Small intestine (tissue), 7 donors: ENCODE results near the gene TCFL5. TPM values are rescaled to one million over a fixed set of nuclear protein-coding genes. Genes with fewer than 3 reads are reported as not detected.

Source experiments
- DNase-seq, 2 donors: peaks; one replicate each; pipeline versions ENCODE4 v3.0.0 to v3.0.0-alpha.2; 2013
- FAIRE-seq: peaks from 2 replicates; lab custom pipeline; 2012; peaks lifted over from hg19 to GRCh38; lab: Jason Lieb, UNC
- H3K27ac ChIP-seq, 3 donors: one replicate each; pipeline ENCODE4 v1.5.1; 2013; ENCODE audit warnings: low read length in 2 of 3, mild to moderate bottlenecking in 2 of 3, control low read depth in 1 of 3, inconsistent platforms in 1 of 3, low read depth in 1 of 3, moderate library complexity in 1 of 3
- H3K27me3 ChIP-seq, 3 donors: one replicate each; pipeline ENCODE4 v1.6.1; 2013; ENCODE audit warnings: low read length in 3 of 3, inconsistent platforms in 1 of 3; ENCODE audit not compliant: control insufficient read depth in 3 of 3, insufficient read depth in 3 of 3
- H3K36me3 ChIP-seq, 3 donors: one replicate each; pipeline ENCODE4 v1.6.1; 2013; ENCODE audit warnings: low read length in 3 of 3, inconsistent platforms in 1 of 3, low read depth in 1 of 3, mild to moderate bottlenecking in 1 of 3, moderate library complexity in 1 of 3; ENCODE audit not compliant: control insufficient read depth in 3 of 3, insufficient read depth in 2 of 3
- H3K4me1 ChIP-seq, 3 donors: one replicate each; pipeline ENCODE4 v1.6.1; 2013; ENCODE audit warnings: low read length in 2 of 3, inconsistent platforms in 1 of 3, low read depth in 1 of 3, mild to moderate bottlenecking in 1 of 3, moderate library complexity in 1 of 3; ENCODE audit not compliant: control insufficient read depth in 3 of 3, insufficient read depth in 2 of 3
- H3K4me3 ChIP-seq, 3 donors: one replicate each; pipeline ENCODE4 v1.5.1; 2013; ENCODE audit warnings: low read length in 3 of 3, control low read depth in 1 of 3, inconsistent platforms in 1 of 3, low read depth in 1 of 3, mild to moderate bottlenecking in 1 of 3, moderate library complexity in 1 of 3
- H3K9me3 ChIP-seq, 2 donors: one replicate each; pipeline ENCODE4 v1.6.1; 2013; ENCODE audit warnings: low read depth in 1 of 2, low read length in 1 of 2; ENCODE audit not compliant: control insufficient read depth in 2 of 2, insufficient read depth in 1 of 2
- WGBS, 3 donors: extraction: QIAGEN DNeasy Blood & Tissue Kit; methylation state at CpG; one replicate each; pipeline ENCODE4 v1.1.7; 2013; 5-methylcytosine and 5-hydroxymethylcytosine counted together
- polyA plus RNA-seq, 4 donors: library from polyadenylated mRNA; stranded (reverse) in 3 of 4; unstranded in 1 of 4; fragments of 200-250 nt in 3 of 4; fragments of 120-200 nt in 1 of 4; gene quantifications; one replicate each; pipeline versions ENCODE4 v1.2.1 to v1.2.3, GENCODE V29; 2013
- donor health status: healthy with polysubstance abuse.
- donor health status: control.
- donor health status: control.
- donor health status: Bipolar disorder and iron deficiency.
- donor health status: healthy.

The TCFL5 gene
- polyA plus RNA-seq, 4 donors: 4.2 to 5.7 (median 4.6) TPM

DNA sequence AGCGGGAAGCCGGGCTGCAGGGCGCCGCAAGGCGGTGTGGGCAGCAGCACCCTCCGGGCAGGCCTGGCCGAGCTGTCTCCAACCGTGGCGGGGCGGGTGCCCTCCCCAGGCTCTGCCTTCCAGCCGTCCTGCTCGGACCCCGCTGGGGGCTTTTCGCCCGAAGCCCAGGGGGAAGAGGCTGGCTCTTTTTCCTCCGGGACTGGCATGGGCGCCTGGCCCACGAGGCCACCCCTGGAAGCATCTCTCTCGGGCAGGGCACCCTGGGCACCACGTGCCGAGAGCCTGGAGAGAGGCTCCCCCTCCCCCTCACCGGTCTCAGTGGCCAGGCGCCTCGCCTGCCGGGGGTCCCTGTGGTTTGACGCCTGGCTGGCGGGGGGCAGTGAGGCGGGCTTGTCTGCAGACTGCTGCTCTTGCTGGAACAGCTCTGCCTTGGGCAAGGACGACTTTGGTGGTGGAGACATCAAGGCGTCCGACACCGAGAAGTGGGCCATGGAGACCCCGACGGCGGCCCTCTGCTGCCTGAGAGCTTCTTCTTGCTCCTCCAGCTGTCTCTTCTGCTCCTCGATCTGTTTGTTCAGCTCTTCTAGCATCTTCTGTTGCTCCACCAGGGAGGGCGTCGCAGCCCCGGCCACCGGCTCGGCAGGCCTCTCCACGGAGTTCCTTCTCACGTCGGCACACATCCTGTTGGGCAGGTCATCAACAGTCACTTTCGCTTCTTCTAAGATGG is 19.5 kb upstream of the TCFL5 start:
- no peaks in the 10 kb centered on the region for H3K9me3 ChIP-seq

DNA sequence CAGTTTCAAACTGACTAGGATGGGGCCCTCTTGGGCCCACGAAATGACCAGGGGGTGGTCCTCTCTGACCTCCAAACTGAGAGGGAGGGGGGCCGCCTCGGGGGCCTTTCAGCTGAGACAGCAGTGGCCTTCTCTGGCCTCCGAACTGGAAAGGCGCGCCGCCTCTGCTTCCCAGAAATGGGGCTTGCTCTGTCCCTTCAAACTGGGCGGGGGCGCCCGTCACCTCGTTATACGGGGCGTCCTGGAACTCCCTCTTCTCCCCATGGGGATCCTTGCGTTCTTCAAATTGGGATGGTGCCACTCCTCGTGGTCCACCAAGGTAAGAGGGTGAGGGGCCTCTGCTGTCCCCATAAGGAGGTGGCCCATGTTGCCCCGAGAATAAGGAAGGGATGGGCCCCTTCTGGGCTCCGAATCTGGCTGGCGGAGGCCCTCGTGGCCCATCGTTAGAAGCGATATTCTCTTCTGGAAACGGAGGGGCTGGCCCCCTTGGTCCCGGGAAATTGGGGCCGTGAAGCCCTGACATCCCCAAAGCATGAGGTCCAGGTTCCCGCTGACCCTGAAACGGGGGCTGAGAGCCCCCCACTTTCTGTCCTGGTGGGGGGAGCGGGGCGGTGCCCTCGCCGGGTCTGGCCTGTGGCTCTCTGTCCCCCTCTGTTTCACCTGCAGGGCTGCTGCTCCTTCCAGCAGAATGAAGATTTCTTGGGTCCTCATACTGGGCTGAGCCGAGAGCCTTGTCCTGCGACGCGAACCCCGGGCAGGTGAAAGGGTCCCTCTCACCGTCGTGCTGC is 18.7 kb upstream of the TCFL5 start:
- H3K27ac ChIP-seq: no peak overlapping the region
- no peak overlapping the region for H3K4me3 ChIP-seq
- no peak for DNase-seq
- H3K4me1 ChIP-seq: peaks cover 0 to 20% (median 0%) of the 10 kb centered on the region in 3 donors
- no peaks in the 10 kb centered on the region for H3K27me3 ChIP-seq
- peaks cover 4 to 31% (median 8%) of the 10 kb centered on the region in 3 donors for H3K36me3 ChIP-seq
- FAIRE-seq: no peak
- 94 to 95% (median 95%) methylated on average over 36 to 37 of the region's 37 CpGs for WGBS, 3 donors
- no peaks in the 10 kb centered on the region for H3K9me3 ChIP-seq

More for the DNA sequence above, 19.5 kb upstream of the TCFL5 start:
- no peak overlapping the region for H3K27ac ChIP-seq
- peaks cover 4 to 37% (median 8%) of the 10 kb centered on the region in 3 donors for H3K36me3 ChIP-seq
- no peak overlapping the region for H3K4me3 ChIP-seq
- no peaks in the 10 kb centered on the region for H3K27me3 ChIP-seq
- 94 to 96% (median 95%) methylated on average over 39 to 45 of the region's 45 CpGs for WGBS, 3 donors
- FAIRE-seq (no peak), DNase-seq (no peak)
- peaks cover 0 to 14% (median 0%) of the 10 kb centered on the region in 3 donors for H3K4me1 ChIP-seq

DNA sequence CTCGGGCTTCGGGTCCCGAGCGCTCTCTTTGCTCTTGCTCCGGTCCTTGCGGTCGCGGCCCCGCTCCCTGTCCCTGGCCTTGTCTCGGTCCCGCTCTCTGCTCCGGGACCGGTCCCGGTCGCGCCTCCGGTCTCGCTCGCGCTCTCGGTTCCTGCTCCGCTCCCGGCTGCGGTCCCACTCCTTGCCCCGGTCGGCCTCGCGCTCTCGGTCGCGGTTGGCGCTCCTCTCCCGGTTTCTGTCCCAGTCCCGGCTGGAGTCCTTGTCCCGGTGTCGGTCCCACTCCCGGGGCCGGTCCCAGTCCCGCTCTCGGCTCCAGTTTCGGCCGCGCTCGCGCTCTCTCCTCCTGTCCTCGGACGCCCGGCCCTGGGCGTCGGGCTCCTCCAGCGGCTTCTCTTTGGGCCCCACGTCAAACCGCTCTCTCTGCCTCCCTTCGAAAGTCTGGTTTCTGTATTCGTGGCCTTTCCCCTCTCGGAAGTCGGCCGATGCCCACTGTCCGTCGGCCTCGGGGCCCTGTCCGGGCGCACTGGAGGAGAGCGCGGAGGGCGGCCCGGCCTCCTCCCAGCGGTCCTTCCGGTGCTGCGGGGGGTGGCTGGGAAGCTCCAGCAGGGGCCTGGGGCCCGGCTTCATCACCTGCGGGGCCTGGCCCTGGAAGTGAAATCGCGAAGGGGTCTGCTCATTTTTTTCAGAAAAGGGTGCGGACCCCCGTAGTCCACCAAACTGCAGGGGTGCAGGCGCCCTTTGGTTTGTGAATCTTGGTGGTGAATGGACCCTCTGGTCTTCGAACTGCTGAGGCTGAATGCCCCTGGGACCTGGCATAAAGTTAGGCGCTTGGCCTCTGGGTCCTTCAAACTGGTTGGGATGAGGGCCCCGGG is 17.9 kb upstream of the TCFL5 start:
- FAIRE-seq (no peak), DNase-seq (no peak)
- Histone ChIP-seq H3K27me3 (no peaks in the 10 kb centered on the region), H3K27ac (no peak overlapping the region), H3K4me1 (peaks cover 0 to 20% (median 0%) of the 10 kb centered on the region in 3 donors), H3K9me3 (no peaks in the 10 kb centered on the region), H3K4me3 (no peak overlapping the region), H3K36me3 (peaks cover 4 to 31% (median 8%) of the 10 kb centered on the region in 3 donors)
- WGBS, 3 donors: 82 to 93% (median 91%) methylated on average over 79 to 80 of the region's 80 CpGs

DNA sequence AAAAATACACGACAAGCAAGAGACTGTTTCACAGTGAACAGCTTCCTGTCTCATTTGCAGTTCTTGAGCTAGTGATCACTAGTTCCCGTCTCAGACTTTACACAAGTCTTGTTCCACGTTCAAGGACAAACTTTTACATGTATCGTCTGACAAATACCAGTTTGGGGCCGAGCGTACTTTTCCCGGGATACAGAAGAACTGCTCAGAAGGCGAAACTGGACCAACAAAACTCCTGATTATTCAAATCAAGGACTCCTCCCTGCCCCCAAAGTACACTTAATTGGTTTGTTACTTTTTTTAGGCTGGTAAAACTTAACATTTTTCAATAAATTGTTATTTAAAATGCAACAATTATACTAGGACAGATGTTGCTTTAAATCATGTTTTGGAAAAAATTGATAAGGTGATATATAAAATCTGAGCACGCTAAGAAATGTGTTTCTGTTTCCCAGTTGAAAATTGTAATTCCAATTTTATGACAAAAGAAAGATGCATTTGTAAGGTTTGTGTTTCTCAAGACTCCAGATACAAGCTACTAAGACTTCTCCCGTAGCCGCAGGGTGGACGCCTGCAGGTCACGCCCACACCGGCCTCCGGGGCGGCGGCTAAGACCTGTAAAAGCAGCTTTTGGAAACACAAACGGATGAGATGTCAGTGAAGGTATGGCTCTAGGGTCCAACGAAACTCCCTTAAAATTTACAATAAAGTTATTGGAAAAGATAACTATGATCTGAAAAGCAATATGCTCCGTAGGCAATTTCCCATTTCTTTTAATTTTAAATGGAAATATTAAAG is 16.8 kb upstream of the TCFL5 start:
- H3K4me3 ChIP-seq: no peak overlapping the region
- no peak overlapping the region for H3K27ac ChIP-seq
- peaks cover 4 to 31% (median 8%) of the 10 kb centered on the region in 3 donors for H3K36me3 ChIP-seq
- no peak for FAIRE-seq
- no peaks in the 10 kb centered on the region for H3K9me3 ChIP-seq
- peaks cover 0 to 20% (median 0%) of the 10 kb centered on the region in 3 donors for H3K4me1 ChIP-seq
- WGBS, 3 donors: 88 to 89% (median 88%) methylated on average over 20 of the region's 20 CpGs
- H3K27me3 ChIP-seq: no peaks in the 10 kb centered on the region
- DNase-seq: no peak

DNA sequence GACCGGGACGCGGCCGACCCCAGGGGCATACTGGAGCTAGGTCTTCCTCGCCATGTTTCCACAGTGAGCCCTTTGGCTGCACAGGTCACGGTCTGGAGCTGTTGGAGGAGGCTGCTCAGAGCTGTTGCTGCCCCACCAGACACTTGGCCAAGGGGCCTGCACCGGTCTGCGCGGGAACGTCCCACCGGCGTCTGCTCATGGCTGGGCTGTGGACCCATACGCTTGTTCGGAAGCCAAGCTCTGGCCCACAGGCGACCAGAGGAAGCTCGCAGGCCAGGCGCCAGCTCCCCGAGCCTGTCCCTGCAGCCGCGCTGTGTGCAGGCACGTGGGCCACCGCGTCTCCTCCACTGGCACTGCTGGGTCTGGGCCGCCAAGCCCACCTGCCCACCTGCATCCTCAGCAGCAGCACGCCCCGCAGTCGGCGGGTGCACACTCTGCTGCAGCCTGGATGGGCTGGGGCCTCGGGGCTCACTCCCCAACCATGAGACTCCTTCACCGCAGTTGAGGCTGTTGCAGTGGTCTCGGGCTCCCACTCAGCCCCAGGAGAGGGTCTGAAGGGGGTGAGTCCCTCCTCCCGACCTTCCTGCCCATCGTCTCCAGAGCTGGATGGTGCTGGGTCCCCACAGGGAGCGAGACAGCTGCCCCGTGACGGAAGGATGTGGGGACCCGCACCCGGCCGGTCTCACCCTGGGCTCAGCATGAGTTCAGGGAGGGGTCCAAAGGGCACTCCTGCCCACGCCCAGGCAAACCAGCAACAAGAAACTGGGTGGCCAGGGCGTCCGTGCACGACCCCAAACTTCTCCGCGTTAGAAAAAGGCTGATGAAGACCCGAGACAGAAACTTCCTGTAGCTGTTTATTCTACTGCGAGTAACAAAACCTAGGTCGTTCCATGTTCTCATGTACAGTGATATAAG is 15.5 kb upstream of the TCFL5 start:
- peak overlapping the region in 1 of 3 donors; percentile 30 for H3K27ac ChIP-seq
- peak; percentile 31 to 43 for DNase-seq

DNA sequence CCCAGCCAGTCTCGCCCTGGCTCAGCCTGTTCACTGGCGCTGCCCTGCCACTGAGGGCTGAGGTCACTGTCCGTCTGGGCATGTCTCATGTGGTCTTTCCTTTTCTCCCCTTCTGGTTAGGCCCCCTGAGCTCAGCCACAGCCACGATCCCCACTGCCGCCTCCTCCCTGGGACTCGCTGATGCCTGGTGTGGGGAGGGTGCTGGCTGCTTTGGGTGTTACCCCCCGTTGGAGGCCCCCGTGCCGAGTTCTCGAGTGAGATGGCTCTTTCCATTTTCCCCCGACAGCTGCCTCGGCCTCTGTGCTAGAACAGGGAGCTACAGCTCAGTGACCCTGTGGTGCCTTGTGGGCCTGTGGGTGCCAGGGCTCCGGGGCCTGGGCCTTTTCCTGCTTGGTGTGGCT is 14.9 kb upstream of the TCFL5 start:
- FAIRE-seq (no peak), DNase-seq (no peak)
- H3K27me3 ChIP-seq: peaks cover 0 to 4% (median 0%) of the 10 kb centered on the region in 3 donors
- peak overlapping the region in 1 of 3 donors; percentile 30 for H3K27ac ChIP-seq
- H3K4me1 ChIP-seq: peaks cover 0 to 20% (median 0%) of the 10 kb centered on the region in 3 donors
- WGBS, 3 donors: 75 to 81% (median 78%) methylated on average over 11 to 13 of the region's 13 CpGs
- H3K9me3 ChIP-seq: no peaks in the 10 kb centered on the region
- H3K36me3 ChIP-seq: peaks cover 4 to 25% (median 8%) of the 10 kb centered on the region in 3 donors
- H3K4me3 ChIP-seq: no peak overlapping the region

More for the DNA sequence above, 15.5 kb upstream of the TCFL5 start:
- Histone ChIP-seq H3K36me3 (peaks cover 4 to 31% (median 8%) of the 10 kb centered on the region in 3 donors), H3K4me3 (no peak overlapping the region), H3K27me3 (peaks cover 0 to 2% (median 0%) of the 10 kb centered on the region in 3 donors), H3K9me3 (no peaks in the 10 kb centered on the region), H3K4me1 (peaks cover 0 to 20% (median 0%) of the 10 kb centered on the region in 3 donors)
- no peak for FAIRE-seq
- WGBS, 3 donors: 52 to 62% (median 59%) methylated on average over 38 to 48 of the region's 48 CpGs
